GM21423 (cell line): Measurements from ENCODE around the gene PITX3.

Experiments
- ATAC-seq: cut with Tn5 transposase; IDR thresholded peaks from one replicate; pipeline ENCODE4 v1.9.1; 2021; ENCODE audit warnings: mild to moderate bottlenecking, moderate library complexity; ENCODE audit not compliant: unreplicated experiment

PITX3 gene

GRCh38 chr10:102241444-102242117 lies at the start of gene PITX3:
Gene PITX3, minus strand, starts transcription at chr10:102241512. Its CDS starts 9,432 bp downstream, at chr10:102232080.
- ATAC-seq: peak; percentile 47

- no peak for ATAC-seq
These were observed 48.5 kb upstream of the PITX3 start for GRCh38 chr10:102289840-102290239.

GRCh38 chr10:102289356-102289755 lies 48.0 kb upstream of the PITX3 start:
- ATAC-seq: no peak

- no peak for ATAC-seq
These were observed 46.7 kb upstream of the PITX3 start for GRCh38 chr10:102287991-102288390.

GRCh38 chr10:102287538-102287937 lies 46.2 kb upstream of the PITX3 start:
- no peak for ATAC-seq

GRCh38 chr10:102286216-102286615 lies 44.9 kb upstream of the PITX3 start:
- no peak for ATAC-seq

- no peak for ATAC-seq
These were observed 43.8 kb upstream of the PITX3 start for GRCh38 chr10:102285133-102285532.

GRCh38 chr10:102284531-102284930 lies 43.2 kb upstream of the PITX3 start:
- ATAC-seq: no peak

- ATAC-seq: no peak
These were observed 42.6 kb upstream of the PITX3 start for GRCh38 chr10:102283890-102284289.

- ATAC-seq: no peak
These were observed 42.2 kb upstream of the PITX3 start for GRCh38 chr10:102283488-102283887.

GRCh38 chr10:102281102-102281487 lies 39.8 kb upstream of the PITX3 start:
- no peak for ATAC-seq

GRCh38 chr10:102280397-102281101 lies 39.2 kb upstream of the PITX3 start:
- ATAC-seq: no peak

GRCh38 chr10:102279104-102279503 lies 37.8 kb upstream of the PITX3 start:
- ATAC-seq: no peak

GRCh38 chr10:102275343-102275742 lies 34.0 kb upstream of the PITX3 start:
- ATAC-seq: no peak

GRCh38 chr10:102274062-102274461 lies 32.8 kb upstream of the PITX3 start:
- no peak for ATAC-seq

GRCh38 chr10:102269017-102269416 lies 27.7 kb upstream of the PITX3 start:
- ATAC-seq: no peak

GRCh38 chr10:102268375-102268888 lies 27.1 kb upstream of the PITX3 start:
- no peak for ATAC-seq

- no peak for ATAC-seq
These were observed 26.4 kb upstream of the PITX3 start for GRCh38 chr10:102267748-102268147.

- ATAC-seq: no peak
These were observed 25.4 kb upstream of the PITX3 start for GRCh38 chr10:102266670-102267069.

GRCh38 chr10:102264371-102264770 lies 23.1 kb upstream of the PITX3 start:
- no peak for ATAC-seq

- no peak for ATAC-seq
These were observed 21.5 kb upstream of the PITX3 start for GRCh38 chr10:102262744-102263370.

- no peak for ATAC-seq
These were observed 20.5 kb upstream of the PITX3 start for GRCh38 chr10:102261842-102262241.
